Stimulated activated CD4-positive, alpha-beta T cell treated with anti-CD3 and anti-CD28 coated beads, Interleukin-1b, Interleukin-23, amount 100 ng/mL, for 24 hours (primary cell): ENCODE measurements around the gene NUP214.
"Not testable (repeated sequence)": the region's sequence is repeated elsewhere in the genome, so short reads cannot be mapped to it uniquely, and the experiment has no call there.

Experiments used
- DNase-seq, 4 experiments: peaks; one replicate each; pipeline ENCODE4 v3.0.0-alpha.2; 2020; ENCODE audit warnings: low read depth in 4 of 4, low spot score in 1 of 4

NUP214 gene

GRCh38 chr9:131116281-131117120 is 8.9 kb upstream of the NUP214 start:
- no peak for DNase-seq

GRCh38 chr9:131117121-131117761 is 8.1 kb upstream of the NUP214 start:
- no peak for DNase-seq

GRCh38 chr9:131117762-131118145 is 7.6 kb upstream of the NUP214 start:
- DNase-seq, result no peak

DNA sequence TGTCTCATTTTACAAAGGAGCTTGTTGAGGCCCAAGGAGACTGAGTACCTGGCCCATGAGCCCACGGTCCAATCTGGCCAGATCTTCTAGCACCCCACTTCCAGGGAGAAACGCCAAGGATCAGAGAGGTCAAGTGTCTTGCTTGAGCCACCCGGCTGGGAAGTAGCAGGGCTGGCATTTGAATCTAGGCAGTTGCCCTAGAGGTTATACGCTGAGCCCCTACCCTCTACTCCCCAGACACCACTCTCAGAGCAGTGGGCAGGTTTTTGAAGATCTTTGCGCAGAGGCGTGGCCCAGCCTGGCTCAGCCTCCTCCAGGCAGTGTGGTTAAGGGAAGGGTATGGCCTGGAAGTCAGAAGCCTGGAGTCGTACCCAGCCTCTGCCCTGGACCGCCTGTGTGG is 5.8 kb upstream of the NUP214 start:
- DNase-seq, result no peak

DNA sequence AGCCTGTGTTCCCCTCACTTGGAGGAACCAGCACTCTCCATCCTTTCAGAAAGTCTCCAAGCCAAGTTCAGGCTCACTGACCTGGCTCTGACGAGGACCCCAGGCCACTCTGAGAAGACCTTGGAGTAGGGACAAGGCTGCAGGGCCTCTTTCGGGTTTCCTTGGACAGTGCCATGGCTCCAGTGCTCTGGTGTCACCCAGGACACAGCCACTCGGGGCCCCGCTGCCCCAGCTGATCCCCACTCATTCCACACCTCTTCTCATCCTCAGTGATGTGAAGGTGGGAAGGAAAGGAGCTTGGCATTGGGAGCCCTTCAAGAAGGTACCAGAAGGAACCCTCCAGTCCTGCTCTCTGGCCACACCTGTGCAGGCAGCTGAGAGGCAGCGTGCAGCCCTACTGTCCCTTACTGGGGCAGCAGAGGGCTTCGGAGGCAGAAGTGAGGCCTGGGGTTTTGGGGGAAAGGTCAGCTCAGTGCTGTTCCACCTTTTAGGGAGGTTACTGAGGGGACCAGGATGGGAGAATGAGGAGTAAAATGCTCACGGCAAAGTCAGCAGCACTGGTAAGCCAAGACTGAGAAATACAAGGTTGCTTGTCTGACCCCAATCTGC is 4.7 kb upstream of the NUP214 start:
- no peak for DNase-seq

DNA sequence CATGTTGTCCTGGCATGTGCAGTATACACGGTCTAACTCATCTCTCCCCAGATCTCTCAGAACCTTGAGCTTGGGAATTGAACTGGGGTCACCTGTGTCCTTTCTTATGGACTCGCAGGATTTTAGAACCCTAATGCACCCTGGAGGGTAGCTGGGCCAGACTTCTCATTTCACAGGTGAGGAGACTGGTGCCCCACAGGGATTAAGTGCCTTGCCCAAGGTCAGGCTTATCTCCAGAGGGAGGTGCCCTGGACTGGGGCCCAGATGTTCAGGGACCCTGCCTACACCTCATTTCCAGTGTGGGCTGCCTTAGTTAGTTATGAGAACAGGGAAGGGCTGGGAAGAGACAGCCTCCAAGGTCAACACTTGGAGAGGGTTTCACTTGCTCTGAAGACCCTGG is 4.0 kb upstream of the NUP214 start:
- DNase-seq, result no peak

- no peak for DNase-seq
These were observed 3.2 kb upstream of the NUP214 start for GRCh38 chr9:131122158-131122557.

DNA sequence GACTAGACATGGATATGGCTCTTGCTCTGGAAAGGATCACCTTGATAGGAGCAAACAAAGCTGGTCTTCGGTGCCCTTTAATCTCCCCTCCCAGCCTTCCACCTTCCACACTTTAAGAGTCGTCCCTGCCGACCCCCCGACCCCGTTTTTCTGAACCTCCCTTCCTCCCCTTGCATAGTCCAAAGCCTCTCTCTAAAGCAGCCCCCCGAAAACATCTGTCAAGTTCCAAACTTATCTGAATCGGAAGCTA is 423 bp upstream of the NUP214 start:
- DNase-seq, result peak in 1 of 4 experiments; percentile 4

DNA sequence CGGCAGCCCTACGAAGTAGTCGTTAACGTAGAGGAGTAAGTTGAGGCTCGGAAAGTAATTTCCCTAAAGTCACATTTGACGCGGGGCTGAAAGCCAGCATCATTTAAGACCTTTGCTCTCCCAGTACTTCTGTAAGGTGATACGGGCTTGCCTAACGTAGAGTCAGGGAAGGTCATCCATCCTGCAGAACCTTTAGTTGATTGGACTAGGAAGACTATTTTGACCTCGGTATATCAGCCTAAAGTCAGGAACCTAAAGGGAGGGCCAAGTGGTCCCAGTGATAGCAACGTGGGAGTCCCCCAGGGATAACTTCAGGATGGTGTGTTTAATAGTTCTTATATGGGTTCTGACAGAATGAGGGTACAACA is 657 bp downstream of the NUP214 start:
- DNase-seq, result no peak

DNA sequence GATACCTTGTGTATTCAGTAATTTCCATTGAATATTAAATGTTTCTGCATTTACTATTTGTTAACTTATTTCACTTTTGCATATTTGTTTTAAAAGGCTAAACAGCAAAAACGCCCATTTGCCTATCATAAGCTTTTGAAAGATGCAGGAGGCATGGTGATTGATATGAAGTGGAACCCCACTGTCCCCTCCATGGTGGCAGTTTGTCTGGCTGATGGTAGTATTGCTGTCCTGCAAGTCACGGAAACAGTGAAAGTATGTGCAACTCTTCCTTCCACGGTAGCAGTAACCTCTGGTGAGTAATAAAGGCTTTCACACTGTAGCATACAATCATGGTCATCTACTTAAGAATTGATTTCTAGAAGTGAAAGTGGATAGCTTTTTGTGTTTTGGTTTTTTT is 3.8 kb downstream of the NUP214 start:
- no peak for DNase-seq

DNA sequence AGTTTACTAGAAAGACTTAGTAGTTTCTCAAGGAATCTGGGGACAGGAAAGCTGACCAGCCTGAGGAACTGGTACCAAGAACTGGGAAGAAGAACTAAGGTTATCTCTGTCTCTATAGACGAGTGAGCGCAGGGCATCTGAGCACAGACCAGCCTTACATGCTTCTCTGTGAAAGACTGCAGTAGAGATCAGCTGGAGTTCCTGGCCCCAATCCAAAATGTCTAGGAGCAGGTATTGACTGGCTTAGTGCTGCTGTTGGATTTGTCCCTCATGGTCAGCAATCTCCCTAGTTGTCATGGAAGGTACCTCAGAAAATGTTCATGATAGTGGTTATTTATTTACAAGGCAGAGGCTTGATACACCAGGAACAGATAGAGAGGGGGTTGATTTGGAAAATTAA is 13.3 kb downstream of the NUP214 start:
- no peak for DNase-seq

- DNase-seq, result no peak
These were observed 14.7 kb downstream of the NUP214 start for GRCh38 chr9:131140112-131140511.

DNA sequence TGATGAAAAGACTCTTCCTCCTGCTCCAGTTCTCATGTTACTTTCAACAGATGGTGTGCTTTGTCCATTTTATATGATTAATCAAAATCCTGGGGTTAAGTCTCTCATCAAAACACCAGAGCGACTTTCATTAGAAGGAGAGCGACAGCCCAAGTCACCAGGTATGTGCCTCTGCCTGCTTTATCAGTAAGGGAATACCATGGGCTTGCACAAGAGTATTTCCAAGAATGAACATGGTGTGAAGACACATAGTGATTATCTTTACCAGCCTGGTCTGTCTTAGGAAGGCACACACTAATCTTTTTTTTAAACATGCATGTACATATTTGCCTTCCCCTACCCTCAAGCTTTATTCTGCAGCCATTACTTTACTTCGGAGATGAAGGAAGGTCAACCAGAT is 15.2 kb downstream of the NUP214 start:
- no peak for DNase-seq

DNA sequence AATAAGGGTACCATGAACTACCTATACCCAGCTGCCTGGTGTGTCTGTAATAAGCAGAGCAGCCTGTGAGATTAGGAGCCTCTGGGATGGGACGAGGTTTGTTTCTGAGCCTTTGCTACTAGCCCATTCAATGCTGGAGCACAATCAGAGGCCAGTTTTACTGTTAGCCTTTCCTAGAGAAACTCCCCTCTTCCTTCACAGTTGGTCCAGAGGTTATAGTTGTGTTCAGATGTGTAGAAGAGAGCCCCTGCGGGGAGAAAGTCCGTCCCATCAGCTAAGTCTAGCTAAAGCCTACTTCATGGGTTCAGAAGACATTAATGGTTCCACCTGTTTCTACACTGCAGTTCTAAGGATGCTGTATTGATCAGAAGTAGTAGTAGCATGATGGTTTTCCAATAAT is 16.8 kb downstream of the NUP214 start:
- no peak for DNase-seq

GRCh38 chr9:131144201-131144600 is 18.8 kb downstream of the NUP214 start:
- DNase-seq, result no peak

DNA sequence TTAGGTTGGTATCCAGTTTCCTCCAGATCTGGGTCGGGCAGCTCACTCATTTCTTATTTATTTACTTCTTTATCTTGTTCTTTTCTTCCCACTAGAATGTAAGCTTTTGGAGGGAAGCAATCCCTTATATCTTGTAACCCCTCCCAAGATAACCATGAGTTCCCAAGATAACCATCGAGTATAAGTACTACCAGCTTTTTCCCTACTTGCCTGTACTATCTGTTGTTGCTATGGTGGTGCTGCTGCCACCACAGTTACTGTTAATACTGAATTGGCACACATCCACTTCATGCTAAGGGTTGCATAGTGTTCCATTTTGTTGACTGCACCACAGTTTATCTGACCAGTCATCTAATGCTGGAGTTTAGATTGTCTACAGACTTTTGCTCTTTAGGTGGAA is 19.9 kb downstream of the NUP214 start:
- DNase-seq, result no peak

GRCh38 chr9:131146186-131146585 is 20.8 kb downstream of the NUP214 start:
- no peak for DNase-seq

DNA sequence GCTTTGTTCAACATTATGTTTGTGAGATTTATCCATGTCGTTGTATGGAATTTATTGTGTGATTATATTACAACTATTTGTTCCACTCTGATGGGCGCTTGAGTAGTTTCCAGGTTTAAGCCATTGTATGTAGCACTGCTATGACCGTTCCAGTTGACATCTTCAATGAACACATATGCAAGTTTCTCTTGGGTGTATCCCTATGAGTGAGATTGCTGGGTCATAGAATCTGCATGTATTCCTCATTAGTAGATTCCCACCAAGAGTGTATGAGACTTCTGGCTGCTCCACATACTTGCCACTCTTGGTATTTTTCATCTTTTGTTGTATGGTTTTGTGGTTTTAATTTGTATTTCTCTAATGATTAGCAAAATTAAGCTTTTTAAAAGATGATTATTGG is 22.9 kb downstream of the NUP214 start:
- DNase-seq, result no peak

DNA sequence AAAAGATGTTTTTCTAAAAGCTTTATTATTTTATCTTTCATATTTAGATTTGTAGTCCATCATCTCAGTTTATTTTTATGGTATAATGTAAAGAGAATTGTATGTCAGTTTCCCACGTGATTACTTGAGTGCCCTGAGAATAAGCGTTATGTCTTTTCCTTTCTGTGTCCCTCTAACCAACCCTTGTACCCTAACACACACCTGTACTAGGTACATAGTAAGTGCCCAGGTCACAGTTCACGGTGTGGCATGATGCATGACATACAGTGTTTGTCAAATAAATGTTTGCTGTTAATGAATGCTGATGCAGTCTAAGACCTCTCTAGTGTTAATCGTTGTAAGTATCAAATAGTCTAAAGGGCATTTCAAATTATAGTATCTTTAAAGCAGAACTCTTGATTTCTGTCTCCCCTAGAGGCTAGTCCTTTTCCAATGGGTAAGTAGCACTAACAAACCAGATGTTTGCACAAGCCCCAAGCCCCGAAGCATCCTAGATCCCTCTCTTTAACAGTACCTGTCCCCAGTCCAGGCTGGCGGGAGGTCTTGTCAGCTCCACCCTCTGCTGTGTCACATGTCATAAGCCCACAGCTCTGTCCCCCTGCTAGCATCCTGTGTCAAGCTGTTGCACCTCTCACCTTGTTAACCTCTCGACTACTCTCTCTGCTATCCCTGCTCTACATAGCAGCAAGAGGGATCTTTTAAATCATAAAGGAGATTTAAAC is 23.7 kb downstream of the NUP214 start:
- no peak for DNase-seq

- DNase-seq, result no peak
These were observed 24.3 kb downstream of the NUP214 start for GRCh38 chr9:131149688-131150053.

- no peak for DNase-seq
These were observed 28.2 kb downstream of the NUP214 start for GRCh38 chr9:131153595-131153994.

GRCh38 chr9:131158673-131159072 is 33.3 kb downstream of the NUP214 start:
- DNase-seq, result not testable (repeated sequence)
